HK-2 (cell line): ENCODE data around the gene ITPR2.
"Not testable (repeated sequence)": the region's sequence is repeated elsewhere in the genome, so short reads cannot be mapped to it uniquely, and the experiment has no call there.

Source experiments
- DNase-seq: peaks from one replicate; pipeline ENCODE4 v3.0.0-alpha.2; 2018; ENCODE audit not compliant: unreplicated experiment

ITPR2 gene

DNA sequence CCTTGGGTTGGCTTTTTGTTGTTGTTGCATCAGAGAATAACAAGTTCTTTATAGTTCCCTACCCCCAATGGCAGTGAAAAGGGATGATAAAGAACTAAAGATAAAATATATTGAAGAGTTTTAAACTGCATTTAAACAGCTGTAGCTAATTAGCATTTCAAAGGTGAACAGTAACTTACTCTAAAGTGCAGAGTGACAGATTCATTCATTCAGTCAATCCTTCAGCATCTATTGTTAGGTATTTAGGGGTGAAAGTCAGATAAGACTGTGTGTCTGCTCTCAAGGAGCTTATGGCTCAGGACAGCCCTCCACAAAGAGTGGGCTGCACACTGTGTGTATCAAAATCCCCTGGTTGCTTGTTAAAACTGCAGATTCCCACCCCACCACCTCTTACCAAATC, 491.5 kb downstream of the ITPR2 start:
- DNase-seq: no peak

DNA sequence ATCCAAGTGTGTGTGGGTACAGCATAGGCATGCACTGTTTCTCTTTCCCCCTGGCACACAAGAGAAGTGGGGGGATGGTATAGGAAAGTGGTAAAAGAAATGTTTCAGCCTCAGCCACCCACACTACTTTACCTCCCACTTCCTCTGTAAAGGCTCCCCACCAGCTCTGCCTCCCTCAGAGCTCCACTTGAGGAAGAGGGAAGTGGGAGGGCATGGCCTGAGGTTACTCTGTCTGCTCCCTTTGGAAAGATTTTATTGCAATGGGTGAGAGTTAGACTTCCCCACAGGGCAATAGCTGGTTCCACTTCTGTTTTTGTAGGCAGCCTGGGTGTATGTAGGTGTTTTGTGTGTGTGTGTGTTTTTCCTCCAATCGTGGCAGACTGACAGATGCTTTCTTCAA, 492.3 kb downstream of the ITPR2 start:
- DNase-seq: no peak

DNA sequence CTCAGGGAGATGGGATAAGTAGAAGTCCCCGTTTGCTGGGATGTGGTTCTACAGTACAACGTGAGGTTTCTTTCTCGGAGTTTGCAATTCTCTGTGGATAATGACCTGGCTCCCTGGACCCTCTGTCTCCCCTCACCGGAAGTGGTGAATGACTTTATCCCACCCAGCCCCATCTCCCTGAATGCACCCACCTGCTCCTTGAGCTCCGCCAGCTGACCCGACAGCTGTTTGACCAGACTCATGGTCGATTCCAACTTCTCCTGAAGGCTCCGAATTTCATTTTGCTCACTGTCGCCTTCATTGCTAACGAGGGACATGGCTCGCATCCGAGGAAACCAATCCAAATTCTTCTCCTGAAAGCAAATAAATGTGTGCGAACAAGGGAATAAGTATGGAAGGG, 493.0 kb downstream of the ITPR2 start:
- no peak for DNase-seq

DNA sequence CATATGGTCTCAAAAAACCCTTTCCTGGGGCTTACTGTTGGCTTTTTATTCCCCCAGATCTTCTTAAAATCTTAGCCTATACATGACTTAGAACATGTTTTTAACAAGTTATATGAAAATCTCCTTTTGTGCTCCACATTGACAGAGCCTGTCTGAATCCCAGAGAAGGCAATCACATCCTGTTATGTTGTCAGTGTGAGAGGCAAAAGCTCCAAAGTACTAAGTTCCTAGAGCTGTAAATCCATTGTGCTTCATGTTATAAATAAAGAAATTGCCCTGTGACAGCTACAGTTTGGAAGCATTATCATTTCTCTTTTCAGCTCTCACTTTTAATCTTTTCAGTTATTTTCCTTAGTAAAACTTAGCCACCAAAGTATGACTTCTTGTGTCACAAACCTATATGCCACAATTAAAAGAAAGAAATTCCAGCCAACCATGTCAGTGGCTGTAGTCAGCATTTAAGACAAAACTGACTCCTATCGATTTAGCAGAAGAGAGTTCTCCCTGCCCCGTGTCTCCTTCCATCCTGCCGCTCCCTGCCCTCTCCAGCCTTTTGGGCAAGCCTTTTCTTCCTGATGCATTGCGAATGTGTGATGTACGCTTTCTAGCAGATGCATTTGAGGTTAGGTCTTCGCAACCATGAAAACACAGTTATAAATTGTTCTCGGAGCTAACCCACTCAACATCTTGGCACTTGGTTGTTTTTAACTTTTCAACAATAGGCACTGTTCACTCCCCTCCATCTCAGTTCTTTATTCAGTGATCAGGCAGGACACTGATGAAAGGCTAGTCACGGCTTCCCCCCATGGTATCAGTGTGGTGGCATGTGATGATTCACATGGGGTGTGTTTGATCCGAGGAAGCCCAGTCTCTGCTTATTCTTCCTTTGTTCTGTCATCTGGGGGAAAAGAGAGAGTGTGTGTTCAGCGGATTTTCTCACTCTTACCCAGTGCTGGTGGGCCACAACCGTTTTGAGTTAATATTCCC, 494.1 kb downstream of the ITPR2 start:
- DNase-seq: no peak

DNA sequence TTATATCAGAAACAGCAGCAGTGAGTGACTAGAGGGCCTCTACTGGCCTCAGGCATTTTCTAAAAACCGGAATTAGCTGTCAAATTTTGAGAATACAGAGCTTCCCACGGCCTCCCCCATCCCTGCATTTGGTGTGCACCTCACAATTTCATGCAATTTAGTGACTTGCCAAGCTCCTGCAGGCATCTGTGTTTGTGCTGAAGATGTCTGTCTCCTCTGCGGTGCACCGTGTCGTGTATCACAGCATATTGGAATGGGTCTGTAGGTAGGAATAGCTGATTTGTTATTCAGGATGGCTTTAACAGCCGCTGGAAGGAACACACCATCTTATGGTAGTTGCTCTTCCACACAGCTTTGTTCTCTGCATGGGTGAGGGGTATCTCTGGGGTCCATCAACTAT, 497.3 kb downstream of the ITPR2 start:
- no peak for DNase-seq

GRCh38 chr12:26334621-26335124, 498.3 kb downstream of the ITPR2 start:
- DNase-seq: no peak

DNA sequence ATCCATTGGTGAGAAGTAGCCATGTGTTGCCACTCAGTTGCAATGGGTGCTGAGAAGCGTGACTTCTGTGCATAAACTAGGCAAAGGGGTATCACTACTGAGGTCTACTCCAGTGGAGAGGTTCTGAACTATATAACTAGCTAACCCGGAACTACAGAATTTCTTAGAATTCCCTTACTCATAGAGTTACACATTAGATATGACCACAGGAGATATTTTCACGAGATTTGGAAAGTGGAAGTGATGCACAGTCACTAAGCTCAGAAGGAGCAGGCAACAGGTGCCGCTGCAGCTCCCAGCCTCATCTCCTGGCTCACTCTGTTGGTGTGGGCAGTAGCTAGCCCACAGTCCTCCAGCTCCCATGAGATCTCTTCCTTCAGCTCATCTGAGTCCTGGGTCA, 501.0 kb downstream of the ITPR2 start:
- no peak for DNase-seq

GRCh38 chr12:26331136-26331535, 501.9 kb downstream of the ITPR2 start:
- no peak for DNase-seq

DNA sequence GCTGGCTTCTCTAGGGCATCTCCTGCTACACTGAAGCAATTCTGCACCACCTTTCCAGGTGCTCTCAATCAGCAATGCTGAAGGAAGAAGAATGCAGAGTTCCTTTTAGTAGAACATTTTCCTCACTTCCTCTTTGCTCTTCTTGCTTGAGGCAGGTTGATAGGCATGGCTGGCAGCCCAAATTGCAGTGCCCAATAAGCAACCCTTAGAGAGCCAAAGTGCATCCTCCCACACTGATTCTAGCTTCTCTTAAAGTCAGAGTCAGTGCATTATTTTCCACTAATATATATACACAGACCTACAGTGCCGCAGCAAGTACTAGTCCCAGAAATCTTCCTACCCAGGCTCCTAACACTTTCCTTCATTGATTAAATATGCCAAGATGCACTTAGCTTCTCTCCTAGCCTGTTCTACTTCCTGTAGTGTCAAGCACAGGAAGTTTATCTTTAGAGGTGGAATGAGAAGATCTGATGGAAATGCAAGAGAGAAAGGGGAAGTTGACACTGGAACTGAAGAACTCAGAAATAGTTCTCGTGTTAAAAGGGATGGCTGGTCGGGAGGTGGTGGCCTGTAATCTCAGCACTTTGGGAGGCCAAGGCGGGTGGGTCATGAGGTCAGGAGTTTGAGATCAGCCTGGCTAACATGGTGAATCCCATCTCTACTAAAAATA, 504.9 kb downstream of the ITPR2 start:
- DNase-seq: no peak

GRCh38 chr12:26323673-26324072, 509.3 kb downstream of the ITPR2 start:
- DNase-seq: no peak

DNA sequence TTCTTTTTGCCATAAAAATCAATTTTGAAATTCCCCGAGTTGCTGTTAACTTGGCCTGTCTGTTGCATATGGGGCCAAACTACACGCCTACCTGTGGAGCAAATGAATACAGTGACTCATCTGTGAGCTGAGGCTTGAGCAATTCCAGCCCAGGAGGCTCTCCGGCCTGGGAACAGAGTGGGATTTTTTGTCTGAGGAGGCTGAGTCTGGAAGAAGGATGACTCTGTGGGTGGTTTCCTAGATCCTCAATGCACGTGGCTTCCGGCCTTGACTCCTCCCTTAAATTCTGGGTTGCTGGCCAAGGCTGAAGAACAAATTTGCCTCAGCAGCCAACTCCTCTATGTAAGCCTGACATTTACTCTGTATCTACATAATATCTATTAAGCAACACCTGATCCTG, 513.5 kb downstream of the ITPR2 start:
- DNase-seq: peak; percentile 78

GRCh38 chr12:26318661-26319068, 514.3 kb downstream of the ITPR2 start:
- peak; percentile 83 for DNase-seq

DNA sequence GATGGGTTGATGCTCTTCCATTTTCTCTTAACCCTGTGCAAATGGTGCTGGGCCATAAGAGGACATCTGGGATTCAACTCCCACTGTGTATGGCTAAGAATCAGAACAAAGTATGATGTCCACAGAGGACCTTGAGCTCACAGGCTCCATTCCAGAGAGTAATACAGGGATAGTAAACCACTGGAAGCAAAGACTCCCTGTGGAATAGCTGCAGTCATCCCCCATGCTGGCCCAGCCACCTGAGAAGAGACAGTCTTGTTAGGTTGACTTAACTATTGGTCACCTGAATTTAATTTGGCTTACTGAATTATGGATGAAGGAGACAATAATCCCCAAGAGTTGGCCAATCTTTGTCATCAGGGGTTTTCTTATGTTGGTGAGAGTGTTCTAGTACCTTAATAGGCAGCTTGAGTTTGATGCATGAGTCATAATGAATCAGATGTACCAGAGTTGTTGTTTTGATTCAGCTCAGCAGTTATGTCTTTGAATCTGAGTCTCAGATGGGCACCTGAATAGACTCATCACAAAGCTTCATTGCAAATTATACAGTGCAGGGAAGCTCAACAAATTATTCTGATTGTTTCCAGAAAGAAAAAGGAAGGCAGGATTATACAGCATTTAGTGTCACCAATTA, 514.9 kb downstream of the ITPR2 start:
- DNase-seq: no peak

- not testable (repeated sequence) for DNase-seq
Measured at GRCh38 chr12:26314103-26314502, 518.9 kb downstream of the ITPR2 start.

DNA sequence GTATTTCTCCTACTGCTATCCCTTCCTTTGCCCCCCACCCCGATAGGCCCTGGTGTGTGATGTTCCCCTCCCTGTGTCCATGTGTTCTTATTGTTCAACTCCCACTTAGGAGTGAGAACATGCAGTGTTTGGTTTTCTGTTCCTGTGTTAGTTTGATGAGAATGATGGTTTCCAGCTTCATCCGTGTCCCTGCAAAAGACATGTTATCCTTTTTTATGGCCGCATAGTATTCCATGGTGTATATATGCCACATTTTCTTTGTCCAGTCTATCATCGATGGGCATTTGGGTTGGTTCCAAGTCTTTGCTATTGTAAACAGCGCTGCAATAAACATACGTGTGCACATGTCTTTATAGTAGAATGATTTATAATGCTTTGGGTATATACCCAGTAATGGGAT, 522.5 kb downstream of the ITPR2 start:
- DNase-seq: not testable (repeated sequence)

DNA sequence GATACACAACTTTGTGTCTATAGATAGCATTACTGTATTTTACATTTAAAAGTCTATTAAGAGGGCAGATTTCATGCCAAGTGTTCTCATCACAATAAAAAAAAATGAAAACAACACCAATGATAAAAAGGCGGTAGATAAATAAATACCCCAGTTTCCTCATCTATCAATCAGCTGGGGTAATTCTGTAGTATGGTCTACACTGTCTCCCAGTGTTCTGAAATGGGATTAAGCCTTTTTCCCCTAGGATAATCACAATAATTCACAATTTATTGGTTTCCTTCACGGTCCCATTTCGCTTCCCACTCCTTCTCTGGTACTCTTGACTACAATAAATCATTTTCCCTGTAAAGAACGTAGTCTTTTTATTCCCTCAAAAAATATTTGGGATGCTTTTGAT, 523.4 kb downstream of the ITPR2 start:
- DNase-seq: no peak

GRCh38 chr12:26304273-26304672, 528.7 kb downstream of the ITPR2 start:
- no peak for DNase-seq

- DNase-seq: no peak
Measured at GRCh38 chr12:26303418-26303817, 529.6 kb downstream of the ITPR2 start.

- DNase-seq: no peak
Measured at GRCh38 chr12:26302776-26303175, 530.2 kb downstream of the ITPR2 start.

GRCh38 chr12:26299751-26300150, 533.2 kb downstream of the ITPR2 start:
- DNase-seq: no peak

DNA sequence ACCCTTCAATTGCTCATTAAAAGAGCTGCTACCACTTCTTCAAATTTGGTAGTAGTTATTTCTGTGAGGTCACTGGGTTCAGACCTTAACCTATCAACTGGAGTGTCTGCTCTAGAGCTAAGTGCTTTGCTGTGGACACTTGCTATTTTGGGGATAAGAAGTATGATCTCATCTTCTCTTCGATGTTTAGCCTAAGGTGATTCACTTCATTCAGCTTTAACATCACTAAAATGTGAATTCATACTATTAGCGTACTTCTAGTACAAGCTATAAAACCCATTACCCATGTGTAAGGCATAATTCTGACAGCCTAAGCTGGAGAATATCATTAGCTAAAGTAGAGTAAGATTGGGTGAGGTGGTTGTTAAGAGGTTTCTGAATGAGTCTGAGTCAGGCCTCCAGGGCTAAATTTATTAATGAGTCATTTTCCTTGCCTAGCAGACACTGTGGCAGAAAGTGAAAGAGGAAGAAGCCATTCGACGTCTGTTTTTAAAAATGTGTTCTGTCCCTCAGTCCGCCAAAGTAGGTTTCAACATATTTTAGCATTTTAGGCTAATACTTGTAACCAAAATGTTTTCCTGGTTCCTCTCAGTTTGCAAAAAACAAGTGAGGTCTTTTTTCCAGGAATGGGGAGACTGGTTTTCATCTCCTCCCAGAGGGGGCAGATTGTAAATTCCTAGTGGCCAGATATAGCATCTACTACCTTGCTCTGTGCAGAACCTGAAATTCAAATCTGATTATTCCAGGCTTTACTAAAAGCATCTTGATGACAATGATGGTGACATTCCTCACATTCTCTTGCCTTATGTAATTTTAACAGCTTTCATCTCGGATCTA, 534.0 kb downstream of the ITPR2 start:
- DNase-seq: no peak
